HG03565 (cell line): ENCODE results near the gene SORD.
"Not testable (repeated sequence)": the region's sequence is repeated elsewhere in the genome, so short reads cannot be mapped to it uniquely, and the experiment has no call there.

Source experiments
- ATAC-seq: cut with Tn5 transposase; IDR thresholded peaks from one replicate; pipeline ENCODE4 v1.9.1; 2021; ENCODE audit warnings: mild to moderate bottlenecking, moderate library complexity; ENCODE audit not compliant: unreplicated experiment

Gene SORD

GRCh38 chr15:45023659-45024225 lies 747 bp downstream of the SORD start:
- ATAC-seq = no peak

GRCh38 chr15:45024649-45025048 lies 1.7 kb downstream of the SORD start:
- not testable (repeated sequence) for ATAC-seq

GRCh38 chr15:45025627-45026026 lies 2.6 kb downstream of the SORD start:
- not testable (repeated sequence) for ATAC-seq

- no peak for ATAC-seq
Measured at GRCh38 chr15:45026651-45027190, 3.7 kb downstream of the SORD start.

- no peak for ATAC-seq
Measured at GRCh38 chr15:45027220-45027619, 4.2 kb downstream of the SORD start.

GRCh38 chr15:45030743-45031142 lies 7.7 kb downstream of the SORD start:
- ATAC-seq = no peak

GRCh38 chr15:45031522-45032028 lies 8.6 kb downstream of the SORD start:
- ATAC-seq = not testable (repeated sequence)

- ATAC-seq = not testable (repeated sequence)
Measured at GRCh38 chr15:45032501-45032900, 9.5 kb downstream of the SORD start.

GRCh38 chr15:45034087-45034486 lies 11.1 kb downstream of the SORD start:
- ATAC-seq = not testable (repeated sequence)

- not testable (repeated sequence) for ATAC-seq
Measured at GRCh38 chr15:45034600-45035375, 11.8 kb downstream of the SORD start.

- ATAC-seq = peak; percentile 74
Measured at GRCh38 chr15:45036812-45037781, 14.1 kb downstream of the SORD start.

GRCh38 chr15:45037936-45038335 lies 14.9 kb downstream of the SORD start:
- no peak for ATAC-seq

- ATAC-seq = not testable (repeated sequence)
Measured at GRCh38 chr15:45040396-45040795, 17.4 kb downstream of the SORD start.

GRCh38 chr15:45041538-45041937 lies 18.5 kb downstream of the SORD start:
- not testable (repeated sequence) for ATAC-seq

- ATAC-seq = not testable (repeated sequence)
Measured at GRCh38 chr15:45042859-45043258, 19.9 kb downstream of the SORD start.

- not testable (repeated sequence) for ATAC-seq
Measured at GRCh38 chr15:45044270-45044669, 21.3 kb downstream of the SORD start.

GRCh38 chr15:45048449-45048793 lies 25.4 kb downstream of the SORD start:
- not testable (repeated sequence) for ATAC-seq

- no peak for ATAC-seq
Measured at GRCh38 chr15:45048794-45049631, 26.0 kb downstream of the SORD start.

- no peak for ATAC-seq
Measured at GRCh38 chr15:45050587-45050986, 27.6 kb downstream of the SORD start.

- not testable (repeated sequence) for ATAC-seq
Measured at GRCh38 chr15:45052676-45053075, 29.7 kb downstream of the SORD start.
